ENCODE data around the gene TSSK3. TPM values are rescaled to one million over a fixed set of nuclear protein-coding genes. Genes with fewer than 3 reads are reported as not detected.

Gene TSSK3
- total RNA-seq, 4 donors from 2014 or later: 5.2 TPM; not detected in 3

DNA sequence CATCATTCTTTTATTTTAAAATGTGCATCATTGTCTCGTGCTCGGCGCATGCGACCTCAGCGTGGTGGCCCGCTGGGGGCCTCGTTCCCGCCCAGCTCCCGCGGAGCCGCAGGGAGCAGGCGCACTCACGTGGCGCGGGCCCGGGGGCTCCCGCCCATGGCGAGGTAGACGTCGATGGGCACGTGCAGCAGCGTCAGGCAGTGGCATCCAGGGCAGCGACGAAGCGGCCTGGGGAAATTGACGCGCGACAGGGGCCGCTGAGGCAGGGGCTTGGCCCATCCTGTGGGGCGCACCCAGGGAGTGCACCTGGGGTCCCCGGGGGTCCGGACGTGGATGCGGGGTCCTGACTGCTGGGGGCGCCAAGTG, 1.0 kb upstream of the TSSK3 start:
- Histone ChIP-seq H3K4me3 (peak overlapping the region; percentile 19 to 54 (median 46)), H3K36me3 (peaks cover 0 to 25% (median 0%) of the 10 kb centered on the region in 3 donors), H3K4me1 (peaks cover 0 to 18% (median 5%) of the 10 kb centered on the region in 4 donors), H3K27me3 (no peaks in the 10 kb centered on the region), H3K9me3 (no peaks in the 10 kb centered on the region), H3K27ac (no peak overlapping the region)
- no peak for DNase-seq
- TF ChIP-seq, protein P1, sequence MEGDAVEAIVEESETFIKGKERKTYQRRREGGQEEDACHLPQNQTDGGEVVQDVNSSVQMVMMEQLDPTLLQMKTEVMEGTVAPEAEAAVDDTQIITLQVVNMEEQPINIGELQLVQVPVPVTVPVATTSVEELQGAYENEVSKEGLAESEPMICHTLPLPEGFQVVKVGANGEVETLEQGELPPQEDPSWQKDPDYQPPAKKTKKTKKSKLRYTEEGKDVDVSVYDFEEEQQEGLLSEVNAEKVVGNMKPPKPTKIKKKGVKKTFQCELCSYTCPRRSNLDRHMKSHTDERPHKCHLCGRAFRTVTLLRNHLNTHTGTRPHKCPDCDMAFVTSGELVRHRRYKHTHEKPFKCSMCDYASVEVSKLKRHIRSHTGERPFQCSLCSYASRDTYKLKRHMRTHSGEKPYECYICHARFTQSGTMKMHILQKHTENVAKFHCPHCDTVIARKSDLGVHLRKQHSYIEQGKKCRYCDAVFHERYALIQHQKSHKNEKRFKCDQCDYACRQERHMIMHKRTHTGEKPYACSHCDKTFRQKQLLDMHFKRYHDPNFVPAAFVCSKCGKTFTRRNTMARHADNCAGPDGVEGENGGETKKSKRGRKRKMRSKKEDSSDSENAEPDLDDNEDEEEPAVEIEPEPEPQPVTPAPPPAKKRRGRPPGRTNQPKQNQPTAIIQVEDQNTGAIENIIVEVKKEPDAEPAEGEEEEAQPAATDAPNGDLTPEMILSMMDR (IDR thresholded peaks at IDR 0.05): no peak
- TF ChIP-seq POLR2A (IDR thresholded peaks at IDR 0.05): no peak

DNA sequence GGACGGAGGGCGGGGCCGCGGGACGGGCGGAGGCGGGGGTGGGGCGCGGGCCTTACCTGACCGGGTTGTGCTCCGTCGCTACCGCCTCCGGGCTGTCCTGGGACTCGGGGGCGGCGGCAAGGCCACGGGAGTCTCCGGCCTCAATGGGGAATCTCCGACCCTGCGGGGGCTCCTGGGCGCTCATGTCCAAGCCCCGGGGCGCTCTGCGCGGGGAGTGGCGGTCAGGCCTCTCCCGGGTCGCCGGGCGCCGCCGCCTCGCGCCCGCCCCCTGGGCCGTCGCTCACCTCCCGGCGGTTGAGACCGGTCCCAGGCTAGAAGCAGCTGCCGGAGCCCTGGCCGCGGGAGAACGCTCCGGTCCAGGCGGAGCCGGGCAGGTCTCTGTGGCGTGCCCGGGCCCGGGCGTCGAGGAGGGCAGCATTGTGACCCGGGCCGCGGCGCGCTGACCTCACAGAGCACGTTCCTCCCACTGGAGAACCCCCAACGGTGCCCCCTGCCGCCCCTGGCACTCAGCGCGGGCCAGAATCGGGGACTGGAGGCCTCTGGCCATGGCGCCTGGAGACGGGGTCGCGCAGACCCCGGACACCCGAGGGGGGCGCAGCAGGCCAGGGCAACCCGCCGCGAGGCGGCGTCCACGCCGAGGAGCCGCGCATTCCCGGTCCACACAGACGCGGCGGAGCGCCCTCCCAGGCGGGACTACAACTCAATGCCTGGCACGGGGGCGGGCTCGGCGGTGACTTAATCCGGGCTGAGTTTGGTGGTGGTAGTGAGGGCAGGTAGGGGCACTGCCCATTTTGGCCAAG, 465 bp upstream of the TSSK3 start:
- Histone ChIP-seq H3K27ac (peak overlapping the region in 1 of 4 donors; percentile 56), H3K4me3 (peak overlapping the region; percentile 19 to 54 (median 46)), H3K36me3 (peaks cover 0 to 31% (median 0%) of the 10 kb centered on the region in 3 donors), H3K4me1 (peaks cover 0 to 18% (median 5%) of the 10 kb centered on the region in 4 donors), H3K27me3 (no peaks in the 10 kb centered on the region), H3K9me3 (no peaks in the 10 kb centered on the region)
- peak in 2 of 3 donors; percentile 63 to 65 for DNase-seq
- TF ChIP-seq, protein P1 (IDR thresholded peaks at IDR 0.05): peak in 5 of 6 experiments; percentile 9 to 33 (median 29)
- TF ChIP-seq POLR2A (IDR thresholded peaks at IDR 0.05): no peak

DNA sequence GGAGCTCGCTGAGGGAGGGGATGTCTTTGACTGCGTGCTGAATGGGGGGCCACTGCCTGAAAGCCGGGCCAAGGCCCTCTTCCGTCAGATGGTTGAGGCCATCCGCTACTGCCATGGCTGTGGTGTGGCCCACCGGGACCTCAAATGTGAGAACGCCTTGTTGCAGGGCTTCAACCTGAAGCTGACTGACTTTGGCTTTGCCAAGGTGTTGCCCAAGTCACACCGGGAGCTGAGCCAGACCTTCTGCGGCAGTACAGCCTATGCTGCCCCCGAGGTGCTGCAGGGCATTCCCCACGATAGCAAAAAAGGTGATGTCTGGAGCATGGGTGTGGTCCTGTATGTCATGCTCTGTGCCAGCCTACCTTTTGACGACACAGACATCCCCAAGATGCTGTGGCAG, 1.4 kb downstream of the TSSK3 start:
- no peak for TF ChIP-seq POLR2A (IDR thresholded peaks at IDR 0.05)
- TF ChIP-seq, protein P1 (IDR thresholded peaks at IDR 0.05): no peak
- H3K4me3 ChIP-seq: no peak overlapping the region
- H3K27me3 ChIP-seq: no peaks in the 10 kb centered on the region
- no peaks in the 10 kb centered on the region for H3K9me3 ChIP-seq
- H3K36me3 ChIP-seq: peaks cover 0 to 49% (median 0%) of the 10 kb centered on the region in 3 donors
- peaks cover 0 to 18% (median 5%) of the 10 kb centered on the region in 4 donors for H3K4me1 ChIP-seq
- peak in 1 of 3 donors; percentile 47 for DNase-seq
- H3K27ac ChIP-seq: no peak overlapping the region

DNA sequence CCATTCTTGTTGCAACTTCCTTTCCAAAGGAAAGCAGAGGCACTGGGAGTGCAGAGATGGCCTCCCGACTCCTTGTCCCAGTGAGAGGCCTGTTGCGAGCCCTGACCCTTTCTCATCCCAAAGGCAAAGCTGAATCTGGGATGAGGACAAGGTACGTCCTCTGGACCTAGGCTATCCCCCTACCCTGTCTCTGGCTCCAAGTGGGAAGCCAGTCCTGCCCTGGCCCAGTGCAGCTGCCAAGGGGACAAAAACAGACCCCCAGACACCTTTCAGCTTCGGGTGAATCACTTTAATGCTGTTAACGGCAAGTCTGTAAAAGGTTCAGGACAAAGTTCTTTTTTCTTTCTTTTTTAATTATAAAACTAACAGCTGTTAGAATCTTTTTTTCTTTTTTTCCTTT, 2.5 kb downstream of the TSSK3 start:
- TF ChIP-seq POLR2A (IDR thresholded peaks at IDR 0.05): no peak
- TF ChIP-seq, protein P1 (IDR thresholded peaks at IDR 0.05): no peak
- no peak for DNase-seq
- Histone ChIP-seq H3K36me3 (peaks cover 0 to 55% (median 0%) of the 10 kb centered on the region in 3 donors), H3K4me3 (no peak overlapping the region), H3K4me1 (peaks cover 0 to 18% (median 5%) of the 10 kb centered on the region in 4 donors), H3K27ac (no peak overlapping the region), H3K9me3 (no peaks in the 10 kb centered on the region), H3K27me3 (no peaks in the 10 kb centered on the region)

DNA sequence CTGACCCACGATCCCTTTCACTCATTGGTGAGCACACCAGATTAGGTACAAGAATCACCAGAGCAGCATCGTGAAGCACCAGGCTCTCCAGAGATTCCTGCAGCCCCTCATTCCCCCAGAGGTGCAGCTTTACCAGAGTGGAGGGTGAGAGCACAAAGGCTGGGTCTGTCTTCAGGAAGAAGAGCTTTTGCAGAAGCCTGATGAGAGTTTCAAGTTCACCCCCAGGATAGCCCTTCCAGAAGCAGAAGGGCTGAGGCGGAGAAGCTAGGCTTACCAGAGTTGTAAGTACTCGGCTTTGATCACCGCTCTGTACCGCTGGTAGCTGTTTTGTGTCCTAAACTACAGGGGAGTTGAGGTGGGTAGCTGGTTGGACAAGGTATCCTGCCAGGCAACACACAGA, 3.1 kb downstream of the TSSK3 start:
- Histone ChIP-seq H3K4me1 (peaks cover 0 to 18% (median 5%) of the 10 kb centered on the region in 4 donors), H3K9me3 (no peaks in the 10 kb centered on the region), H3K27ac (no peak overlapping the region), H3K36me3 (peaks cover 0 to 59% (median 0%) of the 10 kb centered on the region in 3 donors), H3K27me3 (no peaks in the 10 kb centered on the region), H3K4me3 (no peak overlapping the region)
- no peak for DNase-seq
- TF ChIP-seq, protein P1 (IDR thresholded peaks at IDR 0.05): no peak
- TF ChIP-seq POLR2A (IDR thresholded peaks at IDR 0.05): no peak

All from Peyer's patch (tissue), 4 donors.